ENCODE results near the gene MTMR4. TPM values are rescaled to one million over a fixed set of nuclear protein-coding genes. Genes with fewer than 3 reads are reported as not detected.

Gene MTMR4
- total RNA-seq, 1 experiment from 2014 or later, result 33.5 TPM

DNA sequence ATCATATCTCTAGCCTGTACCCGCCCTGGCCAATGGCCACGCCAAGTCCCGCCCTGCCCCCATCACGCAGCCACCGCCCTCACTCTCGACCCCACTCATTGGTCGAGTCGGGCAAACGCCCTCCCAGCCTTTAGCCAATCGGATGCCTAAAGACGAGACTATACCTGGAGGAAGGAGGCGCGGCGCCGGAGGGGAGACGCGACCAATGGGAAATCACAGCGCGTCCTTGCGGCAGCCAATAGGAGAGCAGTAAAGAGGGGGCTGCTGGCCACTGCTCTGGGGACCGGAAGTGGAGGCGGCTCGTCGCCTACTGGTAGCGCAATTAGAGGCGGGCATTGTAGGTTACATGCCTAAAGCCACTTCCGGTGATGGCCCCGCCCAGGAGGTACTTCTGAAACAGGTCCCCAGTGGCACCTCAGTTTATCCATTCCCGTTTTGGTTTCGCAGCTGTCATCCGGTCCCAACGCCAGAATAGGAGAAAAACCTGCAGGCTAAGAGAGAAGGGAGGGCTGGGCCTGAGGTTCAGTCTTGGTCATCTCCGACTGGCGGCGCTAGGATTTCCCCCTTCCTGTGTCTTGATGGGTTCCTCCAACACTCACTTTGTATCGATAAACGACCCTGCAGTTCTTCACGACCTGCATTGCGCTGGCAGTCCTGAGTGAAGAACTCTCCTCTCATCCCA is 3.6 kb upstream of the MTMR4 start:
- Mint-ChIP-seq H3K4me3 (ENCODE audit: low read depth, unreplicated experiment) (peak overlapping the region; percentile 85), H3K27me3 (ENCODE audit: unreplicated experiment) (no peaks in the 10 kb centered on the region), H3K9me3 (ENCODE audit: low read depth, unreplicated experiment) (no peaks in the 10 kb centered on the region), H3K27ac (ENCODE audit: unreplicated experiment) (peak overlapping the region; percentile 88), H3K4me1 (ENCODE audit: low read depth, unreplicated experiment) (peaks cover 26% of the 10 kb centered on the region), H3K36me3 (ENCODE audit: insufficient read depth, unreplicated experiment) (peaks cover 44% of the 10 kb centered on the region)
- CTCF ChIA-PET, result interaction anchor here (0.7 to 1.7 kb wide), 2 partner anchors 114 to 487 kb away, joined by 3 to 7 read pairs; no protein-coding TSS in a partner anchor
- DNase-seq, result peak; percentile 97
- intact Hi-C loops (cut with micrococcal nuclease; ENCODE audit: unreplicated experiment), result loop anchor here (2.0 to 5.0 kb wide), 3 partner anchors 114 to 487 kb away; no protein-coding TSS in a partner anchor
- TF ChIP-seq, protein P1, sequence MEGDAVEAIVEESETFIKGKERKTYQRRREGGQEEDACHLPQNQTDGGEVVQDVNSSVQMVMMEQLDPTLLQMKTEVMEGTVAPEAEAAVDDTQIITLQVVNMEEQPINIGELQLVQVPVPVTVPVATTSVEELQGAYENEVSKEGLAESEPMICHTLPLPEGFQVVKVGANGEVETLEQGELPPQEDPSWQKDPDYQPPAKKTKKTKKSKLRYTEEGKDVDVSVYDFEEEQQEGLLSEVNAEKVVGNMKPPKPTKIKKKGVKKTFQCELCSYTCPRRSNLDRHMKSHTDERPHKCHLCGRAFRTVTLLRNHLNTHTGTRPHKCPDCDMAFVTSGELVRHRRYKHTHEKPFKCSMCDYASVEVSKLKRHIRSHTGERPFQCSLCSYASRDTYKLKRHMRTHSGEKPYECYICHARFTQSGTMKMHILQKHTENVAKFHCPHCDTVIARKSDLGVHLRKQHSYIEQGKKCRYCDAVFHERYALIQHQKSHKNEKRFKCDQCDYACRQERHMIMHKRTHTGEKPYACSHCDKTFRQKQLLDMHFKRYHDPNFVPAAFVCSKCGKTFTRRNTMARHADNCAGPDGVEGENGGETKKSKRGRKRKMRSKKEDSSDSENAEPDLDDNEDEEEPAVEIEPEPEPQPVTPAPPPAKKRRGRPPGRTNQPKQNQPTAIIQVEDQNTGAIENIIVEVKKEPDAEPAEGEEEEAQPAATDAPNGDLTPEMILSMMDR (IDR thresholded peaks at IDR 0.05; ENCODE audit: unreplicated experiment), result no peak
- no TSS peak for BruUV-seq (replicated peaks)

DNA sequence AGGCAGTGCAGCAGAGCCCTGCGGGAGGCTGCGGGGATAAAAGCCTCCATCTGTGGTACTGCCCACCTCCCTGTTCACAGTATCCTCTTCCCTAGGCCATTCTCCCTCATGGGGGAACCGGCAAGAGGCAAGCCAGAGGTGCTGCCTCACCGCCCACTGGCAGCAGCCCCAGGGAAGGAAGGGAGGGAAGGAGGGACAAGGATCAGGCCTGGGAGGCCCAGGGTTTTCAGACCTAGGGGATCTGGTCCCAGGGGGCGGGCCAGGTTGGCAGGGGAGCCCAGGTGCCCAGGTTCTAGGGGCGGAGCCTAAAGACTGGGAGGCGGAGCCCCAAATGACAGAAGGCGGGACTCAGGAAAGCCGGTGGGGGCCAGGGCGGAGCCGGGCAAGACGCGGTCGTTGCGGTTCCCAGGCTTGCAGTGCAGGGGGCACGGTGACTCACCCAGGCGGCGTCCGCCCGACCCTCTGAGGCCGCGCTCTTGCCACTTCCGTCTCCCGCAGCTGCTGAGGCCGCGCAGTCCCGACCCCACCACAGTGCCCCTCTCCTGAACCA is 3.0 kb upstream of the MTMR4 start:
- no TSS peak for BruUV-seq (replicated peaks)
- Mint-ChIP-seq H3K4me1 (ENCODE audit: low read depth, unreplicated experiment) (peaks cover 31% of the 10 kb centered on the region), H3K27ac (ENCODE audit: unreplicated experiment) (peak overlapping the region; percentile 88), H3K4me3 (ENCODE audit: low read depth, unreplicated experiment) (peak overlapping the region; percentile 85), H3K9me3 (ENCODE audit: low read depth, unreplicated experiment) (no peaks in the 10 kb centered on the region), H3K27me3 (ENCODE audit: unreplicated experiment) (no peaks in the 10 kb centered on the region), H3K36me3 (ENCODE audit: insufficient read depth, unreplicated experiment) (peaks cover 47% of the 10 kb centered on the region)
- TF ChIP-seq, protein P1 (IDR thresholded peaks at IDR 0.05; ENCODE audit: unreplicated experiment), result no peak
- intact Hi-C loops (cut with micrococcal nuclease; ENCODE audit: unreplicated experiment), result loop anchor here (5.0 kb wide), 2 partner anchors 115 to 195 kb away; no protein-coding TSS in a partner anchor
- DNase-seq, result no peak
- CTCF ChIA-PET, result interaction anchor here (0.7 to 1.7 kb wide), 2 partner anchors 115 to 487 kb away, joined by 3 to 7 read pairs; no protein-coding TSS in a partner anchor

DNA sequence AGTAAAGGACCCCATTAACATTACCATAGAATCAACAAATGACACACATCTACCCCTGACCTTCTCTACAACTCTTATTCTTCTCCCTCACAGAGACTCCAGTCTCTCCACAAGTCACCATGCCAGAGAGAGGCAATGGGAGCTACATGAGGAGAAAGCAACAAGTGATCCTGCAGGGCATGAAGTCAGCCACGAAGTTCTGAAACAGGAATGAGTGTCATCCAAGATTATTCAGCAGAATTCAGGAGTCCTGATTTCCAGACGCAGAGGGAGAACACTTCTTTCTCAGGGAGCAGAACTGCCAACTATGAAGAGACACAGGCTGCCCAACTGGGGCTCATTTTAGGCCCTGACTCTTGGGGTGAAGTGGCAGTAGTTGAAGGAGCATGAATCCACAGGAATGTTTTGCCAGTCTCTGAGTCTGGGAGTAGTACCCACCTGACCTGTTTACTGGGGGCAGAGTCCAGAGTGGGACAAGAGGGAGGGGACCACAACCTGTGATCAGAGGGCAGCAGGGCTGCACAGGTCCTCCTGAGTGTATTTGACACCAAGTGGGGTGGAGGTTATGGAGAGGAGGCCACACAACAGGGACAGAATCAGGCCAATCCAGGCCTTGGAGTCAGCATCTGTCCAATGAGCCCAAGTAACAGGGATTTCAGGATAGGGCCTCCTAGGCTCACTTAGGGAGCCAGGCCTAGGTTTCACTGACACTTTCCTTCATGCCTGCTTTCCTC is 2.4 kb upstream of the MTMR4 start:
- no peak for DNase-seq
- H3K4me3 Mint-ChIP-seq (ENCODE audit: low read depth, unreplicated experiment), result peak overlapping the region; percentile 85
- no TSS peak for BruUV-seq (replicated peaks)
- H3K36me3 Mint-ChIP-seq (ENCODE audit: insufficient read depth, unreplicated experiment), result peaks cover 47% of the 10 kb centered on the region
- TF ChIP-seq, protein P1 (IDR thresholded peaks at IDR 0.05; ENCODE audit: unreplicated experiment), result no peak
- intact Hi-C loops (cut with micrococcal nuclease; ENCODE audit: unreplicated experiment), result loop anchor here (5.0 kb wide), 2 partner anchors 115 to 195 kb away; no protein-coding TSS in a partner anchor
- no peaks in the 10 kb centered on the region for H3K27me3 Mint-ChIP-seq (ENCODE audit: unreplicated experiment)
- H3K27ac Mint-ChIP-seq (ENCODE audit: unreplicated experiment), result peak overlapping the region; percentile 88
- peaks cover 31% of the 10 kb centered on the region for H3K4me1 Mint-ChIP-seq (ENCODE audit: low read depth, unreplicated experiment)
- CTCF ChIA-PET, result no interaction called here
- H3K9me3 Mint-ChIP-seq (ENCODE audit: low read depth, unreplicated experiment), result no peaks in the 10 kb centered on the region

DNA sequence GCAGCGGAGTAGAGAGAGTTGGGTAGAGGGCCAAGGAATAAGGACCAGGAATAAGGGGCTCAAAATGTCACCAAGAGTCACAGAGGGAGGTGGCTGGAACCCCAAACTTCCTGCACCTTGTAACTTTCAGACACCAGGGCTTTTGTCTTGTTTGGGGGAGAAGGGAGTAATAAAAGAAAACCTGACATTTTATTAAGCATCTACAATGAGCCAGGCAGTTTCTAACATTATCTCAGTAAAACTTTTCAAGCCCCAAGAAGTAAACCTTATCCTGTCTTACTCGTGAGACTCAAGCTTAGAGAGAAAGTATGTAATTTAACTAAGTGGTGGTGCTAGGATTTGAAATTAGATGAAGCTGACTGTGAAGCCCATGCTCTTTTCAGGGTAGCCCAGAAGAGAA is 848 bp upstream of the MTMR4 start:
- H3K27ac Mint-ChIP-seq (ENCODE audit: unreplicated experiment), result no peak overlapping the region
- peaks cover 31% of the 10 kb centered on the region for H3K4me1 Mint-ChIP-seq (ENCODE audit: low read depth, unreplicated experiment)
- CTCF ChIA-PET, result interaction anchor here (0.7 kb wide), 1 partner anchor 235 kb away, joined by 3 read pairs; no protein-coding TSS in a partner anchor
- DNase-seq, result no peak
- H3K4me3 Mint-ChIP-seq (ENCODE audit: low read depth, unreplicated experiment), result peak overlapping the region; percentile 80
- TF ChIP-seq, protein P1 (IDR thresholded peaks at IDR 0.05; ENCODE audit: unreplicated experiment), result no peak
- no peaks in the 10 kb centered on the region for H3K9me3 Mint-ChIP-seq (ENCODE audit: low read depth, unreplicated experiment)
- no peaks in the 10 kb centered on the region for H3K27me3 Mint-ChIP-seq (ENCODE audit: unreplicated experiment)
- no TSS peak for BruUV-seq (replicated peaks)
- intact Hi-C loops (cut with micrococcal nuclease; ENCODE audit: unreplicated experiment), result loop anchor here (5.0 kb wide), 2 partner anchors 117 to 197 kb away; no protein-coding TSS in a partner anchor
- H3K36me3 Mint-ChIP-seq (ENCODE audit: insufficient read depth, unreplicated experiment), result peaks cover 51% of the 10 kb centered on the region
